ENCODE results near the gene ZNF653.

Gene ZNF653, protein sequence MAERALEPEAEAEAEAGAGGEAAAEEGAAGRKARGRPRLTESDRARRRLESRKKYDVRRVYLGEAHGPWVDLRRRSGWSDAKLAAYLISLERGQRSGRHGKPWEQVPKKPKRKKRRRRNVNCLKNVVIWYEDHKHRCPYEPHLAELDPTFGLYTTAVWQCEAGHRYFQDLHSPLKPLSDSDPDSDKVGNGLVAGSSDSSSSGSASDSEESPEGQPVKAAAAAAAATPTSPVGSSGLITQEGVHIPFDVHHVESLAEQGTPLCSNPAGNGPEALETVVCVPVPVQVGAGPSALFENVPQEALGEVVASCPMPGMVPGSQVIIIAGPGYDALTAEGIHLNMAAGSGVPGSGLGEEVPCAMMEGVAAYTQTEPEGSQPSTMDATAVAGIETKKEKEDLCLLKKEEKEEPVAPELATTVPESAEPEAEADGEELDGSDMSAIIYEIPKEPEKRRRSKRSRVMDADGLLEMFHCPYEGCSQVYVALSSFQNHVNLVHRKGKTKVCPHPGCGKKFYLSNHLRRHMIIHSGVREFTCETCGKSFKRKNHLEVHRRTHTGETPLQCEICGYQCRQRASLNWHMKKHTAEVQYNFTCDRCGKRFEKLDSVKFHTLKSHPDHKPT

DNA sequence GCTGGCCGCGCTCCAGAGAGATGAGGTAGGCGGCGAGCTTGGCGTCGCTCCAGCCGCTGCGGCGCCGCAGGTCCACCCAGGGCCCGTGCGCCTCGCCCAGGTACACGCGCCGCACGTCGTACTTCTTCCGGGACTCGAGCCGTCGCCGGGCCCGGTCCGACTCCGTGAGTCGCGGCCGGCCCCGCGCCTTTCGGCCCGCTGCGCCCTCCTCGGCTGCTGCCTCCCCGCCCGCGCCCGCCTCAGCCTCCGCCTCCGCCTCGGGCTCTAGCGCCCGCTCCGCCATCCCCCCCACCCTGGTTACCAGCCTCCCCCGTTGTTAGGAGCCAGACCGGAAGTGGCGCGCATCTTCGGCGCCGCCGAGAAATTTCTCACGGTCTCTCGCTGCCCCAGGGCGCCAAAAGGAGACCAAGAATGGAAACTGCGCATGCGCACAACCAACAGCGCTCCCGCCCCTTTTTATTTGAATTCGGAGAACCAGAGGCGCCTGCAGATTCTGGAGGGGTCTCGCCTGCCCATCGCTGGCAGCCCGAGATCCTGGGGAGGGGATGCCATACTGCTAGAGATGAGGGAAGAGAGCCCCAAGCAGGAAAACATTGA, at the start of gene ZNF653:
Gene ZNF653 (minus strand): TSS at position 336 of the 597 bp plus-strand sequence. CDS start 53 bp downstream, at position 283.
- Mint-ChIP-seq H3K36me3 (peaks cover 3% of the 10 kb centered on the region), H3K27ac (peak within 1 kb of the TSS; percentile 94), H3K4me3 (peak within 1 kb of the TSS; percentile 95), H3K27me3 (no peaks in the 10 kb centered on the region), H3K9me3 (no peaks in the 10 kb centered on the region), H3K4me1 (peaks cover 18% of the 10 kb centered on the region)
- DNase-seq (ENCODE audit: low spot score in 2 of 2) = peak; percentile 95 to 97
- ATAC-seq (ENCODE audit: low read depth) = peak; percentile 62

DNA sequence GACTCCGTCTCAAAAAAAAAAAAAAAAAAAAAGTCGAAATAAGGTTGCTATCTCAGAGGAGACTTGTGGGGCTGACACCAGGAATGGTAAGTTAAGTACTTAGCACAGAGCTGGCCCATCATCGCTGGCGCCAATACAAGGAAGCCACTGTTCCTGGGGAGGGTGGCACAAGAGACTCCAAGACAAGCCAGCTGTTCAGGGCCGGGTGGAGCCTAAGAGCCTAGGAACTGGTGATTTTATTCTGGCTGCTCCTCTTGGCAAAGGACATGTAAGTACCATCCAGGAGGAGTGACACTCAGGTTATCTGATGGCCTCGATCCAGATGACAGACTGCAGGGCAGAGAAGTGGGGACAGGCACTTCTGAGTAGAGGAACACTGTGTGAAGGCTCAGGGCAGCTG, 49.6 kb upstream of the ZNF653 start:
- Mint-ChIP-seq H3K36me3 (peaks cover 14% of the 10 kb centered on the region), H3K4me1 (peaks cover 51% of the 10 kb centered on the region)
- ATAC-seq (ENCODE audit: low read depth) = no peak

DNA sequence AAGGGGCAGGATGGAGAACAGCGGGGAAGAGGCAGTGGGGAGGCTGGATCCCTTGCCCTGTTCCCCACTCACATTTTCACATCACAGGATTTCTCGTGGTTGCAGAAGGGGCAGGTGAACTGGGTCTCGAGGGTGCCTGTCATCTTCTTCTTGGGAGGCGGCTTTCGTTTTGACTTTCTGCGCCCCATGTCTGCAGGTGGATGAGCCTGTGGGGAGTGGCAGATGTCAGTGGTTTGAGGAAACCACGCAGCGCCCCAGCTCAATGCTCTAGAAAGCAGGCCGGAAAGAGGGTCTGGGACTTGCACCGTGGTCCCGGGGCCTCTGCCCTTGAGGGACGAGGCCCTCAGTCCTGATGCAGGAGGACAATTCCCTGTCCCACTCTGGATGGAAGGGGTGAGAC, 48.5 kb upstream of the ZNF653 start:
- DNase-seq (ENCODE audit: low spot score in 2 of 2) (peak in 1 of 2 donors; percentile 48), ATAC-seq (ENCODE audit: low read depth) (peak; percentile 69)
- peaks cover 14% of the 10 kb centered on the region for H3K36me3 Mint-ChIP-seq
- peak overlapping the region; percentile 68 for H3K4me3 Mint-ChIP-seq
- peak overlapping the region; percentile 76 for H3K27ac Mint-ChIP-seq
- H3K4me1 Mint-ChIP-seq = peaks cover 47% of the 10 kb centered on the region
- H3K9me3 Mint-ChIP-seq = no peaks in the 10 kb centered on the region
- H3K27me3 Mint-ChIP-seq = no peaks in the 10 kb centered on the region

More for the DNA sequence above, 49.6 kb upstream of the ZNF653 start:
- DNase-seq (ENCODE audit: low spot score in 2 of 2) = no peak
- no peaks in the 10 kb centered on the region for H3K27me3 Mint-ChIP-seq
- no peaks in the 10 kb centered on the region for H3K9me3 Mint-ChIP-seq
- no peak overlapping the region for H3K4me3 Mint-ChIP-seq
- peak overlapping the region; percentile 36 for H3K27ac Mint-ChIP-seq

DNA sequence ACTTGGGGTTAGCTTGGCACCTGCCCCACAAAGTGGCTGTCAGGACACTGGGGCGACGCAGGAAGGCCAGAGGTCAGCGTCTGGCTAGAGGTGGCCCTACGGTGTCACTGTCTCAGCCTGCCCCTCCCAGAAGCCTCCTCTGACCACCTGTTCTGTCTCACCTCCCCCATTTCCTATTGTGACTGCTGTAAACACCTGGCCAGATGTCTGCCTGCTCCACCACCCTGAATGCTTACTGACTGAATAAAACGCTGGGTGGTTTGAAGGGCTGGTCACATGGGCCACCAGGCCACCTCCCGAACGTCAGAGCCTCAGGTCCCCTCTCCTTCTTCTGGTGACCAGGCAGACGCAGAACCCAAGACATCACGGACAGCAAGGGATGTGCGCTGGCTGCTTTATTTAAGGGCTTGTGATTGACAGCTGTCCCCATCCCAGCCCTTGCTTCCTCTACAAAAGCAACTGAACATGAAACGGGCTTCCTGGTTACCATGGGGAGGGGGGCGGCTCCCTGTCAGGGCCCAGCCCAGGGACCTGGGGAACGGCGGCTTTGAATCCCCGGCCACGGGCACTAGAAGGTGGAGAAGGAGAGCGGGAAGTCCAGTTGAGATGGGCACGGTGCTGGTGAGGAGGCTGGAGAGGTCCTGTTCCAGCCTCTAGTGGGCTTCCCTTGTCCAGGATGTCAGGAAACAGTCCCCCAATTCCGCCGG, 47.2 kb upstream of the ZNF653 start:
- peak overlapping the region; percentile 59 for H3K4me3 Mint-ChIP-seq
- H3K4me1 Mint-ChIP-seq = peaks cover 41% of the 10 kb centered on the region
- peaks cover 12% of the 10 kb centered on the region for H3K36me3 Mint-ChIP-seq
- H3K27me3 Mint-ChIP-seq = no peaks in the 10 kb centered on the region
- no peaks in the 10 kb centered on the region for H3K9me3 Mint-ChIP-seq
- peak; percentile 25 for ATAC-seq (ENCODE audit: low read depth)
- no peak for DNase-seq (ENCODE audit: low spot score in 2 of 2)
- peak overlapping the region; percentile 76 for H3K27ac Mint-ChIP-seq

DNA sequence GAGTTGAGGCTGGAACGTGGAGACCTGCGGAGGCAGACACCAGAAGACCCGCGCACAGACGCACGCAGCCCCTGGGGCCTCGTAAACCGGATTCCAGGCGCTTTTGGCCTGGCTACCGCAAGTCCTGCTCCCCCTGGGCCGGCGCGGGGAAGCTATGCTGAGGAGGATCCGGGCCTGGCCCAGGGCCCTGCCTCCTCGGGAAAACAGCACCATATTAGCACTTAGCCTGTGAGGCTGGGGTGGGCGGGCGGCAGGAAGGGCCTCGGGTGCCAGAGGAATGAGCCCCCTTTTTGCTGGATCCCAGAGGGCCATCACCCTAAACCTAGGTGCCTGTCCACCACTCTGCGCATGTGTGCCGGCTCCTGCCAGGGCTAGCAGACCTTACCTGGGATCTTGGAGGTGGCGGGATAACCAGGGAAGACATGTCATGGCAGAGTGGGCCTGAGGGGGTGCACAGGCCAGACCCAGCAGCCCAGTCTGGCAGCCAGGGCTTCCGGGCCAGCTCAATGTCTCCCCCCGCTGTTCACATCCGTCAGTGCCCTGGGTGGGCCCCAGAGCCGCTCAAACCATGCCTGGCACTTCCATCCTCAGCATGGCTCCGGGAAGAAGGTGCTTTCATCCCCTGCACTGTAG, 46.1 kb upstream of the ZNF653 start:
- Mint-ChIP-seq H3K9me3 (no peaks in the 10 kb centered on the region), H3K36me3 (peaks cover 7% of the 10 kb centered on the region), H3K4me3 (no peak overlapping the region), H3K27ac (peak overlapping the region; percentile 76), H3K4me1 (peaks cover 36% of the 10 kb centered on the region), H3K27me3 (no peaks in the 10 kb centered on the region)
- ATAC-seq (ENCODE audit: low read depth) (no peak), DNase-seq (ENCODE audit: low spot score in 2 of 2) (no peak)

DNA sequence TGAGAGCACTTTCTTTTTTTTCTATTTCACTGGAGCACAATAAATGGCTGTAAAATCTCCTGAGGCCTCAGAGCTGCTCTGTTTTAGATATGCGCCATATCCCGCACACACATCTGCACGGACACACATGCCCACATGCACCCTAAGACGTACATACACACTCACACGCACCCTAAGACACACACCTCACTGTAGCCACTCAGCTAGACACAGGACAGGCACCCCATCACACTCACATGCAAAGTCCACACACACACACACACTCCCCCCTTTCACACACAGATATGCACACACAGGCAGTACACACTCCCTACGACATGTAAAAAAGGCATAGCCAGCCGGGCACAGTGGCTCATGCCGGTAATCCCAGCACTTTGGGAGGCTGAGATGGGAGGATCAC, 44.6 kb upstream of the ZNF653 start:
- peaks cover 3% of the 10 kb centered on the region for H3K36me3 Mint-ChIP-seq
- no peak overlapping the region for H3K27ac Mint-ChIP-seq
- H3K4me1 Mint-ChIP-seq = peaks cover 23% of the 10 kb centered on the region
- ATAC-seq (ENCODE audit: low read depth) (no peak), DNase-seq (ENCODE audit: low spot score in 2 of 2) (no peak)
- H3K27me3 Mint-ChIP-seq = no peaks in the 10 kb centered on the region
- H3K4me3 Mint-ChIP-seq = no peak overlapping the region
- H3K9me3 Mint-ChIP-seq = no peaks in the 10 kb centered on the region

DNA sequence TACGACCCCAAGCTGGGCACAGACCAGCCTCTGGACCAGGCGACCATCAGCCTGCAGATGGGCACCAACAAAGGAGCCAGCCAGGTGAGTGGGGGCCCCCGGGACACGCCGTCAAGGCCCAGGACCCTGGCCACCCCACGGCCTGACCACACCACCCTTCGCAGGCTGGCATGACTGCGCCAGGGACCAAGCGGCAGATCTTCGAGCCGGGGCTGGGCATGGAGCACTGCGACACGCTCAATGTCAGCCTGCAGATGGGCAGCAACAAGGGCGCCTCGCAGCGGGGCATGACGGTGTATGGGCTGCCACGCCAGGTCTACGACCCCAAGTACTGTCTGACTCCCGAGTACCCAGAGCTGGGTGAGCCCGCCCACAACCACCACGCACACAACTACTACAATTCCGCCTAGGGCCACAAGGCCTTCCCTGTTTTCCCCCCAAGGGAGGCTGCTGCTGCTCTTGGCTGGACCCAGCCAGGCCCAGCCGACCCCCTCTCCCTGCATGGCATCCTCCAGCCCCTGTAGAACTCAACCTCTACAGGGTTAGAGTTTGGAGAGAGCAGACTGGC, 43.8 kb upstream of the ZNF653 start:
- Mint-ChIP-seq H3K27ac (no peak overlapping the region), H3K4me1 (peaks cover 22% of the 10 kb centered on the region), H3K36me3 (peaks cover 3% of the 10 kb centered on the region), H3K9me3 (no peaks in the 10 kb centered on the region), H3K27me3 (no peaks in the 10 kb centered on the region), H3K4me3 (no peak overlapping the region)
- ATAC-seq (ENCODE audit: low read depth) = no peak
- no peak for DNase-seq (ENCODE audit: low spot score in 2 of 2)

DNA sequence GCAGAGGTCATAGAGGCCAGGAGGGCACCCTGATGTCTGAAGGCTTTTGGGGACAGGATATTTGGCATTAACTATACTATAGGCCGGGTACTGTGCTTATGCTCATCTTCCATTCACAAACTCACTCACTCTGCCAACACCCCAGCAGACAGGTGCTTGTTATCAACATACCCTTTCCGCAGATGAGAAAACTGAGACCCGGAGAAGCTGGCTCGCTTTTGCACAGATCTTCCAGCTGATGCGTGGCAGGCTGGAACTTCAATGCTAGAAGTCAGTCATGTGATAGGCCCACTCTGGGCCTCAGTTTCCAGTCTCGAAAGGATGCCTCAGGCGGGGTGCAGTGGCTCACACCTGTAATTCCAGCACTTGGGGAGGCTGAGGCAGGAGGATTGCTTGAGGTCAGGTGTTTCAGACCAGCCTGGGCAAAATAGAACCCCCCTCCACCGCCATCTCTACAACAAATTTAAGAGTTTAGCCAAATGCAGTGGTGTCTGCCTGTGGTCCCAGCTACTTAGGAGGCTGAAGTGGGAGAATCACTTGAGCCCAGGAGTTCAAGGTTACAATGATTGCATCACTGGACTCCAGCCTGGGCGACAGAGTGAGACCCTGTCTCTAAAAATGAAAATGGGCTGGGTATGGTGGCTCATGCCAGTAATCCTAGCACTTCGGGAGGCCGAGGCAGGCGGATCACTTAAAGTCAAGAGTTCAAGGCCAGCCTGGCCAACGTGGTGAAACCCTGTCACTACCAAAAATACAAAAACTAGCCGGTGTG, 42.5 kb upstream of the ZNF653 start:
- ATAC-seq (ENCODE audit: low read depth) = no peak
- H3K27ac Mint-ChIP-seq = no peak overlapping the region
- peaks cover 13% of the 10 kb centered on the region for H3K4me1 Mint-ChIP-seq
- H3K9me3 Mint-ChIP-seq = no peaks in the 10 kb centered on the region
- no peak overlapping the region for H3K4me3 Mint-ChIP-seq
- H3K27me3 Mint-ChIP-seq = no peaks in the 10 kb centered on the region
- peaks cover 3% of the 10 kb centered on the region for H3K36me3 Mint-ChIP-seq
- no peak for DNase-seq (ENCODE audit: low spot score in 2 of 2)

DNA sequence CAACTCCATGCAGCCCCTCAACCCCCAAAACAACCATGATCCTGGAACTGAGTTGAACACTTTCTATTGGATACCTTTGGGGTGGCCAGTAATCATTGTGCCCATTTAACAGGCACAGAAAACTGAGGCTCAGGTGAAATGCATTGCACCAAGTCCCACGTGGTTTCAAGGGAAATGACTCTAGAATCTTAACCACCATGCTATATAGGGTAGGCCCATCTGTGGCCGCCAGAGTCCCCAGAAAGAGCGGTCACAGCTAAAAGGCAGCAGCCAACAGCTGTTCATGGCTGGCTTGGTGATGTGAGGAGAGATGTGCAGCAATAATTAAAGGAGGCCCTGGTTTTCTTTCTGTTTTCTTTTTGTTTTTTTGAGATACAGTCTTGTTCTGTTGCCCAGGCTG, 35.6 kb upstream of the ZNF653 start:
- ATAC-seq (ENCODE audit: low read depth) (peak; percentile 44), DNase-seq (ENCODE audit: low spot score in 2 of 2) (no peak)
- Mint-ChIP-seq H3K9me3 (no peaks in the 10 kb centered on the region), H3K27ac (no peak overlapping the region), H3K27me3 (peaks cover 7% of the 10 kb centered on the region), H3K4me3 (no peak overlapping the region), H3K36me3 (no peaks in the 10 kb centered on the region), H3K4me1 (peaks cover 12% of the 10 kb centered on the region)

DNA sequence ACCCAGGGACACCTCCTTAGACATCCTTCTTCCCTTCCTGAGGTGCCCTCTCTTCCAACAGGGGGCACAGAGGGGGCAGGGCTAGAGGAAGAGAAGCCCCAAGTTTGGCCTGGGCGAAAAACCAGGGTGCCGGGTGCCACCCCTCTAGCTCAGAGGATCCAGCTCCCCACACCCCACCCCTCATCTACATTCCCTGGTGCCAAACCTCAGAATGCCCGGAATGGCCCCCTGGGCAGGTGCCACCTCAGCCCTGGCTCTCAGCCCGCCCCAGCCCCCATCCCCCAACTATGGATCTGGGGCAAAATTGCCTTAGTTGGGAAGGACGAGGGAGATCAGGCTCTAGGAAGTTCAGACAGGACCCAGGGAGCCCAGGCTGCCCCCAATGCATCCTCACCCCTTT, 35.0 kb upstream of the ZNF653 start:
- Mint-ChIP-seq H3K27ac (no peak overlapping the region), H3K36me3 (no peaks in the 10 kb centered on the region), H3K4me3 (no peak overlapping the region), H3K9me3 (no peaks in the 10 kb centered on the region), H3K4me1 (peaks cover 13% of the 10 kb centered on the region), H3K27me3 (peaks cover 7% of the 10 kb centered on the region)
- DNase-seq (ENCODE audit: low spot score in 2 of 2) (no peak), ATAC-seq (ENCODE audit: low read depth) (no peak)

DNA sequence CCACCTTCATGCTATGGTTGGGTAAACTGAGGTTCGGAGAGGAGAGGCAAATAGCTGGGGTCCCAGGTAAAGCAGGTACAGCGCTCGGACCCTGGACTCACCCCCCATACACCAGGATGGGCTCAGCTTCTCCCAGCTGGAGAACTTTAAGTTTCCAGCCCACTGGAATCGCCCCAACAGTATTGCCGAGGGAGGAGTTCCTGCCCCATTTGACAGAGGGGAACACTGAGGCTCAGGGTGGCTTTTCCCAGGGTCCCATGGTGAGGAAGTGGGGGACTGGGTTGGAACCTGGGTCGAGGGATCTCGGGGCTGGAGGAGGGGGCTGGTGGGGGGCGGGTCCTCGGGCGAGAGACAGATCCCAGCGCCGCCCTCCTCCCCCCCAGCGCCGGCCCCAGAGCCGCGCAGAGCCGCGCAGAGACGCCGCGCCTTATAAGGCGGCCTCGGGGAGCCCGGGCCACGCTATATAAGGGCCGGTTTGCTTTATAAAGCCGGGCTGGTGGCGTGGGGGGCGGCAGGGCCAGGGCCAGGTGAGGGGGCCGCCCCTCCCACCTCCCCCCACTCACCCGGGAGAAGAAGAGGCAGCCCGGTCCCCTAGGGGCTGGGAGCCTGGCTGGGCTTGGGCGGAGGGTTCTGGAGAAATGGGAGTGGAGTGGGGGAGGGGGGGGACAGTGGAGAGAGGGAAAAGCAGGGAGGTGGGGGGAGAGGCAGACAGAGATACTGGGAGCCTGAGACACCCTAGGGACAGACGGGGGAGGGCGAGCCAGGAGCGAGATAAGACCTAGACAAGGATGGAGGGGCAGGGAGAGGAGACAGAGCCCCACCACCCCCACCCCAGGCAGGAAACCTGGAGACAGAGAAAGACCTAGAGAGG, 34.1 kb upstream of the ZNF653 start:
- H3K36me3 Mint-ChIP-seq = no peaks in the 10 kb centered on the region
- DNase-seq (ENCODE audit: low spot score in 2 of 2) (no peak), ATAC-seq (ENCODE audit: low read depth) (no peak)
- no peak overlapping the region for H3K27ac Mint-ChIP-seq
- peaks cover 7% of the 10 kb centered on the region for H3K27me3 Mint-ChIP-seq
- H3K9me3 Mint-ChIP-seq = no peaks in the 10 kb centered on the region
- peaks cover 18% of the 10 kb centered on the region for H3K4me1 Mint-ChIP-seq
- no peak overlapping the region for H3K4me3 Mint-ChIP-seq
